IPS-18a (cell line): ENCODE measurements around the gene DENND2A.
"Not testable (repeated sequence)": the region's sequence is repeated elsewhere in the genome, so short reads cannot be mapped to it uniquely, and the experiment has no call there.

ENCODE experiments used
- H3K27ac ChIP-seq: one replicate; pipeline ENCODE4 v1.5.1; 2013; ENCODE audit warnings: low read length
- H3K27me3 ChIP-seq: one replicate; pipeline ENCODE4 v1.6.1; 2013; ENCODE audit warnings: mild to moderate bottlenecking, low read length; ENCODE audit not compliant: control insufficient read depth, insufficient read depth
- H3K36me3 ChIP-seq: one replicate; pipeline ENCODE4 v1.6.1; 2013; ENCODE audit warnings: low read depth, low read length; ENCODE audit not compliant: control insufficient read depth
- H3K4me1 ChIP-seq: one replicate; pipeline ENCODE4 v1.6.1; 2013; ENCODE audit warnings: low read depth, low read length; ENCODE audit not compliant: control insufficient read depth
- H3K4me3 ChIP-seq: one replicate; pipeline ENCODE4 v1.5.1; 2013; ENCODE audit warnings: low read length
- H3K9ac ChIP-seq: one replicate; pipeline ENCODE4 v1.6.1; 2013; ENCODE audit warnings: mild to moderate bottlenecking, low read length, moderate library complexity
- H3K9me3 ChIP-seq: one replicate; pipeline ENCODE4 v1.6.1; 2013; ENCODE audit warnings: low read depth, low read length; ENCODE audit not compliant: control insufficient read depth

Gene DENND2A

DNA sequence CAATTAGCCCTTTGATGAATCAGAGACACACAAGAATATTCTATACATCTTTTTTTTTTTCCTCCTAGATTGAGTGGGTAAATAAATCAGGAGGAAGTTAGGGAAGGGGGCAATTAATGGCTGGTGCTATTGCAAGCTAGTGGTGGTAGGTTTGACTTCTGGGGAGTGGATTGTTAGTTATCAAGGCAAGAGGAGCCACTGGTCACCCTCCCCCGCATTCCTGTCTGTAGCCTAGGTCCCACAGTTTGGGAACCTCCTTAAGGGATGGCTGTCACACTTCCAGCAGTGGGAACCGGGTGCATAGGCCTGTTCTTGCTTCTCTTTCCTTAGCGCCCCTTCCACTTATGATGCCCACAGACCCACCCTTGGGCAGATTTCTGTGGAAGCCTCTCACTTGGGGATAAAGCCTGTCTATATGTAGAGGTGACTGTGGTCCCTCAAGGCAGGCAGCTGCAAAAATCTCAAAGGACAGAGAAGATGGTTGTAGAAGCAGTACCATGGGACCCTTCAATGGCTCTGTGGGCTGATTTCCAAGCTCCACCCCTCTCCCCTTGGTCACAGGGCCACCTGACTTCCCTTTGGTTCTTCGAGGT lies 29.8 kb upstream of the DENND2A start:
- peaks cover 20% of the 10 kb centered on the region for H3K27me3 ChIP-seq
- no peak overlapping the region for H3K9ac ChIP-seq
- H3K4me1 ChIP-seq: peaks cover 6% of the 10 kb centered on the region
- H3K27ac ChIP-seq: no peak overlapping the region
- H3K36me3 ChIP-seq: no peaks in the 10 kb centered on the region
- no peaks in the 10 kb centered on the region for H3K9me3 ChIP-seq
- no peak overlapping the region for H3K4me3 ChIP-seq

- not testable (repeated sequence) for H3K4me3 ChIP-seq, H3K4me1 ChIP-seq, H3K36me3 ChIP-seq, H3K9me3 ChIP-seq, H3K9ac ChIP-seq, H3K27ac ChIP-seq
- peaks cover 20% of the 10 kb centered on the region for H3K27me3 ChIP-seq
These were observed 29.2 kb upstream of the DENND2A start for GRCh38 chr7:140669862-140670261.

- Histone ChIP-seq H3K4me1 (peaks cover 6% of the 10 kb centered on the region), H3K36me3 (no peaks in the 10 kb centered on the region), H3K9ac (no peak overlapping the region), H3K27me3 (peaks cover 18% of the 10 kb centered on the region), H3K4me3 (no peak overlapping the region), H3K27ac (no peak overlapping the region), H3K9me3 (no peaks in the 10 kb centered on the region)
These were observed 28.7 kb upstream of the DENND2A start for GRCh38 chr7:140669352-140669751.

GRCh38 chr7:140668641-140669040 lies 28.0 kb upstream of the DENND2A start:
- Histone ChIP-seq H3K9me3 (no peaks in the 10 kb centered on the region), H3K4me1 (peaks cover 6% of the 10 kb centered on the region), H3K9ac (no peak overlapping the region), H3K27ac (no peak overlapping the region), H3K27me3 (peaks cover 10% of the 10 kb centered on the region), H3K4me3 (no peak overlapping the region), H3K36me3 (no peaks in the 10 kb centered on the region)

GRCh38 chr7:140667476-140667875 lies 26.9 kb upstream of the DENND2A start:
- Histone ChIP-seq H3K27ac (no peak overlapping the region), H3K9ac (no peak overlapping the region), H3K4me1 (peaks cover 6% of the 10 kb centered on the region), H3K36me3 (no peaks in the 10 kb centered on the region), H3K4me3 (no peak overlapping the region), H3K9me3 (no peaks in the 10 kb centered on the region), H3K27me3 (peaks cover 4% of the 10 kb centered on the region)

GRCh38 chr7:140662938-140663337 lies 22.3 kb upstream of the DENND2A start:
- H3K36me3 ChIP-seq, H3K27ac ChIP-seq, H3K9me3 ChIP-seq: not testable (repeated sequence)

GRCh38 chr7:140661124-140661523 lies 20.5 kb upstream of the DENND2A start:
- Histone ChIP-seq H3K9ac (no peak overlapping the region), H3K27me3 (no peaks in the 10 kb centered on the region), H3K36me3 (no peaks in the 10 kb centered on the region), H3K9me3 (no peaks in the 10 kb centered on the region), H3K4me3 (no peak overlapping the region), H3K4me1 (no peaks in the 10 kb centered on the region), H3K27ac (no peak overlapping the region)

More at GRCh38 chr7:140662938-140663337, 22.3 kb upstream of the DENND2A start:
- H3K9ac ChIP-seq, H3K4me1 ChIP-seq, H3K27me3 ChIP-seq, H3K4me3 ChIP-seq: not testable (repeated sequence)

DNA sequence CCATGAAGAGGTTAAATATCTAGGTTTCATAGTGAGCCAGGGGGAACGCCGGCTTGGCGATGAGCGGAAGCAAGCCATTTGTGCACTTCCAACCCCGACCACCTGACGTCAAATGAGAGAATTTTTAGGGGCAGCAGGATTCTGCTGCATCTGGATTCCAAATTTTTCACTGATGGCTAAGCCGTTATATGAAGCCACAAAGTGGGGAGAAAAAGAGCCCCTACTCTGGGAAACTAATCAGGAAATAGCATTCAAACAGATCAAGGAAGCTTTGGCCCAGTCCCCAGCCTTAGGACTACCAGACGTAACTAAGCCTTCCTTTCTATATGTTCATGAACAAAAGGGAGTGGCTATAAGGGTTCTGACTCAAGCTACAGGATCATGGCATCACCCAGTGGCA lies 19.2 kb upstream of the DENND2A start:
- Histone ChIP-seq H3K27ac (no peak overlapping the region), H3K9ac (no peak overlapping the region), H3K9me3 (no peaks in the 10 kb centered on the region), H3K27me3 (no peaks in the 10 kb centered on the region), H3K4me1 (no peaks in the 10 kb centered on the region), H3K4me3 (no peak overlapping the region), H3K36me3 (no peaks in the 10 kb centered on the region)

- Histone ChIP-seq H3K9ac (no peak overlapping the region), H3K27ac (no peak overlapping the region), H3K36me3 (no peaks in the 10 kb centered on the region), H3K9me3 (no peaks in the 10 kb centered on the region), H3K27me3 (no peaks in the 10 kb centered on the region), H3K4me1 (no peaks in the 10 kb centered on the region), H3K4me3 (no peak overlapping the region)
These were observed 17.3 kb upstream of the DENND2A start for GRCh38 chr7:140657891-140658290.

GRCh38 chr7:140656548-140657515 lies 16.2 kb upstream of the DENND2A start:
- no peak overlapping the region for H3K9ac ChIP-seq
- no peaks in the 10 kb centered on the region for H3K9me3 ChIP-seq
- H3K4me1 ChIP-seq: no peaks in the 10 kb centered on the region
- H3K4me3 ChIP-seq: no peak overlapping the region
- no peak overlapping the region for H3K27ac ChIP-seq
- H3K36me3 ChIP-seq: no peaks in the 10 kb centered on the region
- no peaks in the 10 kb centered on the region for H3K27me3 ChIP-seq

- Histone ChIP-seq H3K9ac (no peak overlapping the region), H3K4me1 (no peaks in the 10 kb centered on the region), H3K36me3 (no peaks in the 10 kb centered on the region), H3K27ac (no peak overlapping the region), H3K9me3 (no peaks in the 10 kb centered on the region), H3K4me3 (no peak overlapping the region), H3K27me3 (no peaks in the 10 kb centered on the region)
These were observed 15.1 kb upstream of the DENND2A start for GRCh38 chr7:140655511-140656408.
